AG04449 (cell line): ENCODE measurements around the gene GALR3.

ENCODE experiments used
- CTCF ChIA-PET: fragments of 350-600 bp; formaldehyde crosslinking; extraction: SDS; loops from one replicate; lab custom pipeline; 2021; ENCODE audit warnings: antibody characterized with exemption; lab: Yijun Ruan, JAX
- POLR2A ChIA-PET: fragments of 400-600, 350-600 bp; formaldehyde crosslinking; extraction: SDS; loops from one replicate; lab custom pipeline; 2020; ENCODE audit warnings: antibody characterized with exemption, inconsistent platforms; lab: Yijun Ruan, JAX
- DNase-seq: peaks from one replicate; pipeline ENCODE4 v3.0.0-alpha.2; 2010; ENCODE audit warnings: low read depth, low spot score
- H3K4me3 ChIP-seq: 2 replicates; pipeline ENCODE4 v1.5.1; 2011; ENCODE audit warnings: low read depth, mild to moderate bottlenecking, control low read depth, low read length
- CTCF ChIP-seq: IDR thresholded peaks from one replicate; pipeline ENCODE4 v1.5.1; 2011; ENCODE audit warnings: mild to moderate bottlenecking, moderate library complexity, low read length, control low read depth, inconsistent platforms; ENCODE audit not compliant: insufficient read depth; ENCODE audit errors: missing control alignments

GALR3 gene, protein sequence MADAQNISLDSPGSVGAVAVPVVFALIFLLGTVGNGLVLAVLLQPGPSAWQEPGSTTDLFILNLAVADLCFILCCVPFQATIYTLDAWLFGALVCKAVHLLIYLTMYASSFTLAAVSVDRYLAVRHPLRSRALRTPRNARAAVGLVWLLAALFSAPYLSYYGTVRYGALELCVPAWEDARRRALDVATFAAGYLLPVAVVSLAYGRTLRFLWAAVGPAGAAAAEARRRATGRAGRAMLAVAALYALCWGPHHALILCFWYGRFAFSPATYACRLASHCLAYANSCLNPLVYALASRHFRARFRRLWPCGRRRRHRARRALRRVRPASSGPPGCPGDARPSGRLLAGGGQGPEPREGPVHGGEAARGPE

DNA sequence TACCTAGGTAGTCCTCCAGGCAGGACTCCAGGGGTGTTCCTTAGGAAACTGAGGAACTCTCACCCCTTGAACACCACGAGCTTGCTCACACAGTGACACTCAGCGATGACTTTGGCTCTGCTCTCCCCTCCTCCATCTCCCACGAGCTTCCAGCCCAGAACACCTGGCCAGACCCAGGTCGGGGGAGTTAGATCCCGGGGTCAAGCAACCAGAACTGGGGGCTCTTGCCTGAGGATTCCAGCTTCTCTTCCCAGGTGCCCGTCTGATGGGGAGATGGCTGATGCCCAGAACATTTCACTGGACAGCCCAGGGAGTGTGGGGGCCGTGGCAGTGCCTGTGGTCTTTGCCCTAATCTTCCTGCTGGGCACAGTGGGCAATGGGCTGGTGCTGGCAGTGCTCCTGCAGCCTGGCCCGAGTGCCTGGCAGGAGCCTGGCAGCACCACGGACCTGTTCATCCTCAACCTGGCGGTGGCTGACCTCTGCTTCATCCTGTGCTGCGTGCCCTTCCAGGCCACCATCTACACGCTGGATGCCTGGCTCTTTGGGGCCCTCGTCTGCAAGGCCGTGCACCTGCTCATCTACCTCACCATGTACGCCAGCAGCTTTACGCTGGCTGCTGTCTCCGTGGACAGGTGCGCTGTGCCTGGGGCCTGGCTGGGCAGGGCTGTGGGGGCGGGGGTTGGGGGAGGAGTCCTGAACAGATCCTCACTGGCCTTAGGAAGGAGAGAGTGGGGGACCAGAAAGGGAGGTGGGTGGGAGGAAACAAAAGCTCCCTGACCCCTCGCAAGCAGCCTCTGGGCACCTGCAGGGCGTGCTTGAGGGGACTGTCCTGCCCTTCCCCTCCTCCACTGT is at the start of gene GALR3:
Gene GALR3, plus strand, starts transcription at position 249 of the 852 bp plus-strand sequence. Its CDS starts 25 bp downstream, at position 274.
- POLR2A ChIA-PET, result no interaction called here
- no peak for TF ChIP-seq CTCF
- H3K4me3 ChIP-seq, result no peak within 1 kb of the TSS
- CTCF ChIA-PET, result interaction anchor here (0.8 to 1.5 kb wide), 5 partner anchors 9 to 162 kb away, joined by 3 to 9 read pairs (median 3); partner anchors contain the start of gene EIF3L
- DNase-seq, result no peak

- TF ChIP-seq CTCF, result no peak
- POLR2A ChIA-PET, result no interaction called here
- CTCF ChIA-PET, result interaction anchor here (4.5 kb wide), 1 partner anchor 18 kb away, joined by 13 read pairs; no protein-coding TSS in a partner anchor
- H3K4me3 ChIP-seq, result no peak overlapping the region
- no peak for DNase-seq
Measured at GRCh38 chr22:37774728-37775127, 48.5 kb upstream of the GALR3 start.

- DNase-seq, result no peak
- ChIA-PET CTCF (interaction anchor here (0.8 to 4.5 kb wide), 6 partner anchors 8 to 168 kb away, joined by 3 to 13 read pairs (median 4); partner anchors contain the start of gene GGA1), POLR2A (interaction anchor here (0.7 to 1.0 kb wide), 4 partner anchors 10 to 29 kb away, joined by 3 read pairs; a partner anchor contains a TSS)
- no peak overlapping the region for H3K4me3 ChIP-seq
- no peak for TF ChIP-seq CTCF
Measured at GRCh38 chr22:37775785-37776638, 47.2 kb upstream of the GALR3 start.

GRCh38 chr22:37776639-37777005 is 46.6 kb upstream of the GALR3 start:
- TF ChIP-seq CTCF, result no peak
- ChIA-PET CTCF (interaction anchor here (0.8 to 4.5 kb wide), 6 partner anchors 8 to 169 kb away, joined by 3 to 13 read pairs (median 4); partner anchors contain the start of gene GGA1), POLR2A (interaction anchor here (0.5 to 1.0 kb wide), 3 partner anchors 19 to 46 kb away, joined by 3 to 5 read pairs (median 4); a partner anchor contains a TSS)
- DNase-seq, result no peak
- H3K4me3 ChIP-seq, result no peak overlapping the region

GRCh38 chr22:37777122-37777687 is 46.0 kb upstream of the GALR3 start:
- DNase-seq, result no peak
- ChIA-PET POLR2A (interaction anchor here (0.5 to 1.0 kb wide), 2 partner anchors 20 to 47 kb away, joined by 4 to 5 read pairs; no protein-coding TSS in a partner anchor), CTCF (interaction anchor here (1.4 to 4.5 kb wide), 5 partner anchors 9 to 169 kb away, joined by 3 to 13 read pairs (median 4); partner anchors contain the start of gene GGA1)
- H3K4me3 ChIP-seq, result no peak overlapping the region
- TF ChIP-seq CTCF, result no peak
